HepG2 (cell line): ENCODE data around the gene ZNF816. TPM values are rescaled to one million over a fixed set of nuclear protein-coding genes. Genes with fewer than 3 reads are reported as not detected.

Experiments used
- ATAC-seq: fragments of 200-7000 bp; cut with Tn5 transposase; 3 replicates; pipeline ENCODE4 v1.9.1; 2020; ENCODE audit warnings: mild to moderate bottlenecking, moderate library complexity
- BruUV-seq: library from RNA; stranded (reverse); fragments of 400-500 nt; replicated peaks from 2 replicates; lab custom pipeline; 2021; lab: Mats Ljungman, UMichigan
- CTCF ChIA-PET: fragments of 300-600 bp; formaldehyde crosslinking; extraction: SDS; loops from one replicate; lab custom pipeline; 2021; ENCODE audit warnings: low total read pairs, inconsistent platforms, low intra/inter-chr PET ratio; lab: Yijun Ruan, JAX
- POLR2A ChIA-PET: fragments of 350-600 bp; sonication (Branson Sonifier 250); formaldehyde crosslinking; loops from one replicate; lab custom pipeline; 2020; ENCODE audit warnings: antibody characterized with exemption, inconsistent platforms; lab: Yijun Ruan, JAX
- DNase-seq: peaks from one replicate; pipeline ENCODE4 v3.0.0-alpha.2; 2015; ENCODE audit warnings: low spot score
- FAIRE-seq: peaks from 3 replicates; lab custom pipeline; 2011; peaks lifted over from hg19 to GRCh38; lab: Jason Lieb, UNC
- H2AFZ ChIP-seq: one replicate; pipeline ENCODE4 v1.6.1; 2011; ENCODE audit warnings: low read length, inconsistent platforms
- H3K27ac ChIP-seq: fragments of 300-600 bp; 3 replicates; pipeline ENCODE4 v1.8.0; 2011; ENCODE audit warnings: mixed run types, mild to moderate bottlenecking, mixed read lengths, low read length, inconsistent platforms; ENCODE audit not compliant: insufficient read depth; ENCODE audit errors: extremely low read length
- H3K27me3 ChIP-seq, 2 experiments: fragments of 200-600 bp in 1 of 2; 2 replicates in 1 of 2; 3 replicates in 1 of 2; pipeline versions ENCODE4 v1.6.0 to v1.8.0; 2011; ENCODE audit warnings: low read length in 2 of 2, mild to moderate bottlenecking in 2 of 2, moderate library complexity in 2 of 2, inconsistent platforms in 1 of 2; ENCODE audit not compliant: insufficient read depth in 2 of 2, control insufficient read depth in 1 of 2
- H3K36me3 ChIP-seq, 2 experiments: fragments of 200-600 bp in 1 of 2; replicated peaks in 1 of 2; 2 replicates in 1 of 2; 3 replicates in 1 of 2; pipeline versions ENCODE4 v1.5.1 to v1.8.0; 2011; ENCODE audit warnings: low read length in 2 of 2, inconsistent platforms in 1 of 2; ENCODE audit not compliant: insufficient read depth in 2 of 2, control insufficient read depth in 1 of 2
- H3K4me1 ChIP-seq: 2 replicates; pipeline ENCODE4 v1.5.1; 2012; ENCODE audit warnings: low read length, inconsistent platforms; ENCODE audit not compliant: insufficient read depth
- H3K4me2 ChIP-seq: 2 replicates; pipeline ENCODE4 v1.6.0; 2011; ENCODE audit warnings: low read depth, low read length, inconsistent platforms
- H3K4me3 ChIP-seq, 3 experiments: fragments of 200-600 bp in 1 of 3; sonication (generic), shearing (Covaris generic) in 1 of 3; replicated peaks in 1 of 3; 2 replicates each; pipeline ENCODE4 v1.5.1; 2011 to 2016; ENCODE audit warnings: low read length in 3 of 3, inconsistent platforms in 2 of 3, low read depth in 2 of 3, mild to moderate bottlenecking in 2 of 3, control low read depth in 1 of 3, mixed read lengths in 1 of 3; ENCODE audit not compliant: insufficient read depth in 1 of 3
- H3K79me2 ChIP-seq: one replicate; pipeline ENCODE4 v1.6.1; 2011; ENCODE audit warnings: low read length, inconsistent platforms; ENCODE audit not compliant: insufficient read depth
- H3K9ac ChIP-seq: 2 replicates; pipeline ENCODE4 v1.6.0; 2011; ENCODE audit warnings: mild to moderate bottlenecking, low read depth, low read length, inconsistent platforms; ENCODE audit not compliant: insufficient read depth
- H3K9me3 ChIP-seq: 2 replicates; pipeline ENCODE4 v1.5.1; 2012; ENCODE audit warnings: mild to moderate bottlenecking, low read length
- H4K20me1 ChIP-seq: 2 replicates; pipeline ENCODE4 v1.6.0; 2011; ENCODE audit warnings: inconsistent platforms, mild to moderate bottlenecking, low read length, moderate library complexity; ENCODE audit not compliant: insufficient read depth
- CCDC6 ChIP-seq: sonication (generic); formaldehyde crosslinking; IDR thresholded peaks from 2 replicates; pipeline ENCODE4 v1.8.1; 2022; ENCODE audit warnings: mild to moderate bottlenecking, missing genetic modification reagents, moderate library complexity
- CREB1 ChIP-seq, 2 experiments: fragments of 450-650 bp in 1 of 2; IDR thresholded peaks; 2 replicates each; pipeline ENCODE4 v1.6.1; 2016 to 2017; ENCODE audit warnings: control low read depth in 1 of 2, mild to moderate bottlenecking in 1 of 2, missing compliant biosample characterization in 1 of 2, missing genetic modification characterization in 1 of 2
- CSRNP1 ChIP-seq: sonication (generic); formaldehyde crosslinking; IDR thresholded peaks from 2 replicates; pipeline ENCODE4 v1.8.1; 2023; ENCODE audit warnings: mild to moderate bottlenecking, missing genetic modification reagents
- KDM6A ChIP-seq: IDR thresholded peaks from 2 replicates; pipeline ENCODE4 v1.6.1; 2016; ENCODE audit warnings: low read depth
- PCBP2 ChIP-seq: fragments of 200-400 bp; formaldehyde crosslinking; optimal IDR thresholded peaks from 2 replicates; pipeline ENCODE3; 2018; ENCODE audit warnings: low read length, low read depth; ENCODE audit not compliant: poor library complexity, severe bottlenecking
- RXRB ChIP-seq: IDR thresholded peaks from 2 replicates; pipeline ENCODE4 v1.6.1; 2016; ENCODE audit warnings: borderline replicate concordance, missing genetic modification reagents, missing compliant biosample characterization
- SMAD9 ChIP-seq: sonication (generic); formaldehyde crosslinking; IDR thresholded peaks from 2 replicates; pipeline ENCODE4 v1.5.1; 2020; ENCODE audit warnings: mild to moderate bottlenecking, missing genetic modification reagents
- SMC3 ChIP-seq: IDR thresholded peaks from 2 replicates; pipeline ENCODE4 v1.6.1; 2011; ENCODE audit warnings: low read length, improper control_type of control experiment
- SPEN ChIP-seq: sonication (generic); formaldehyde crosslinking; IDR thresholded peaks from 2 replicates; pipeline ENCODE4 v1.5.1; 2020; ENCODE audit warnings: low read depth, mild to moderate bottlenecking, missing genetic modification reagents
- TARDBP ChIP-seq: sonication (generic); formaldehyde crosslinking; IDR thresholded peaks from 2 replicates; pipeline ENCODE4 v1.8.0; 2022; ENCODE audit warnings: mild to moderate bottlenecking, missing genetic modification reagents
- THYN1 ChIP-seq: sonication (generic); formaldehyde crosslinking; IDR thresholded peaks from 2 replicates; pipeline ENCODE4 v1.8.1; 2023; ENCODE audit warnings: low read depth, mild to moderate bottlenecking, moderate library complexity, missing genetic modification reagents, borderline replicate concordance
- YEATS2 ChIP-seq: sonication (generic); formaldehyde crosslinking; IDR thresholded peaks from 2 replicates; pipeline ENCODE4 v1.4.0; 2020; ENCODE audit warnings: missing genetic modification reagents, borderline replicate concordance
- ZBTB34 ChIP-seq: sonication (generic); formaldehyde crosslinking; IDR thresholded peaks from 2 replicates; pipeline ENCODE4 v1.8.0; 2022; ENCODE audit warnings: mild to moderate bottlenecking, missing genetic modification reagents
- ZNF205 ChIP-seq: IDR thresholded peaks from 2 replicates; pipeline ENCODE4 v1.6.1; 2018; ENCODE audit warnings: missing biosample characterization, missing genetic modification reagents
- ZNF280B ChIP-seq: sonication (generic); formaldehyde crosslinking; IDR thresholded peaks from 2 replicates; pipeline ENCODE4 v1.5.0; 2020; ENCODE audit warnings: missing genetic modification reagents, mild to moderate bottlenecking, borderline replicate concordance
- WGBS: methylation state at CpG from one replicate; pipeline ENCODE4 v1.1.6; 2017; ENCODE audit warnings: low lambda C conversion rate; 5-methylcytosine and 5-hydroxymethylcytosine counted together
- in situ Hi-C: cut with HindIII; loops from 2 replicates; pipeline ENCODE4 v1.10.0; 2017; ENCODE audit warnings: low pct_unique_long_range_greater_than_20kb; ENCODE audit not compliant: extremely low pct_ligation_motif_present
- intact Hi-C: fragments of 100-400 bp; cut with micrococcal nuclease; formaldehyde crosslinking; loops from one replicate; pipeline ENCODE4 v1.10.0; 2022; ENCODE audit not compliant: unreplicated experiment
- polyA plus RNA-seq, 8 experiments: library from polyadenylated mRNA; depleted of rRNA in 3 of 8; stranded (reverse) in 7 of 8; unstranded in 1 of 8; fragments of >200 nt; fragmentation: Illumina TruSeq in 4 of 8; extraction: Trizol in 4 of 8; gene quantifications; 2 replicates each; pipeline versions ENCODE4 v1.2.1 to v1.2.3, GENCODE V29; 2011 to 2016; ENCODE audit warnings: low read depth in 4 of 8, missing spikeins in 1 of 8, mixed read lengths in 1 of 8; ENCODE audit not compliant: insufficient read depth in 1 of 8
- total RNA-seq, 5 experiments: library from RNA; depleted of rRNA; stranded (reverse); fragments of >200 nt; fragmentation: Illumina TruSeq; extraction: Trizol; gene quantifications; 2 replicates each; pipeline ENCODE4 v1.2.3, GENCODE V29; 2016; ENCODE audit warnings: low read depth in 1 of 5

Gene ZNF816
- total and polyA plus RNA-seq, 2 of the 13 experiments (the other 11 are each of a cell fraction or from before 2014, with no cell fraction given) = 5.2 to 14.1 TPM

GRCh38 chr19:53007606-53008005, 44.9 kb upstream of the ZNF816 start (continued):
- no peak for TF ChIP-seq ZNF280B
- TF ChIP-seq SMC3 = no peak
- no peak for TF ChIP-seq SPEN (CRISPR knock-in tag)
- TF ChIP-seq THYN1 (CRISPR knock-in tag) = no peak
- TF ChIP-seq SMAD9 (CRISPR knock-in tag) = no peak
- no peak for TF ChIP-seq RXRB (CRISPR knock-in tag)
- TF ChIP-seq KDM6A (CRISPR knock-in tag) = no peak
- no peak for TF ChIP-seq TARDBP (CRISPR knock-in tag)
- no peak for TF ChIP-seq CCDC6 (CRISPR knock-in tag)
- TF ChIP-seq ZNF205 (CRISPR knock-in tag) = no peak
- no peak for TF ChIP-seq PCBP2
- no peak for TF ChIP-seq ZBTB34 (CRISPR knock-in tag)

- no peak for FAIRE-seq
- ChIA-PET POLR2A (no interaction called here), CTCF (no interaction called here)
- Histone ChIP-seq H3K9me3 (peaks cover 50% of the 10 kb centered on the region; the same call in 1 of the 2 replicates), H3K9ac (no peak overlapping the region), H3K27ac (no peak overlapping the region), H3K4me3 (no peak overlapping the region), H3K79me2 (no peaks in the 10 kb centered on the region), H2AFZ (no peak overlapping the region), H3K27me3 (peaks cover 0 to 19% of the 10 kb centered on the region in 2 experiments; a peak in 1 of 5 replicates), H3K36me3 (no peaks in the 10 kb centered on the region), H3K4me1 (no peaks in the 10 kb centered on the region), H4K20me1 (no peaks in the 10 kb centered on the region), H3K4me2 (no peak overlapping the region)
- no peak for TF ChIP-seq CSRNP1 (CRISPR knock-in tag)
- 0 out of 2 replicates have a peak, but pooled peaks have one; percentile 15 for TF ChIP-seq CREB1 (IDR thresholded peaks at IDR 0.05)
- TF ChIP-seq CREB1 (CRISPR knock-in tag; IDR thresholded peaks at IDR 0.05) = no peak
- no peak for TF ChIP-seq YEATS2 (CRISPR knock-in tag)
- WGBS = 5% methylated on average over 3 of the region's 7 CpGs
- BruUV-seq = no TSS peak
- DNase-seq = no peak
- in situ Hi-C loops = no loop called here
- intact Hi-C loops = no loop called here
- no peak for ATAC-seq
Observed at GRCh38 chr19:53007200-53007599, 44.5 kb upstream of the ZNF816 start.
